GM19240 (cell line): Measurements from ENCODE around the gene HOXA3.

Experiments
- DNase-seq: peaks from one replicate; pipeline ENCODE4 v3.0.0; 2011; ENCODE audit warnings: low spot score; ENCODE audit not compliant: insufficient read length

HOXA3 gene

GRCh38 chr7:27156508-27156898 is 4.1 kb upstream of the HOXA3 start, which contains the start of gene HOXA7:
TSS of gene HOXA7 (minus strand) at chr7:27156675. CDS start at chr7:27156545, 130 bp downstream.
- DNase-seq = no peak

DNA sequence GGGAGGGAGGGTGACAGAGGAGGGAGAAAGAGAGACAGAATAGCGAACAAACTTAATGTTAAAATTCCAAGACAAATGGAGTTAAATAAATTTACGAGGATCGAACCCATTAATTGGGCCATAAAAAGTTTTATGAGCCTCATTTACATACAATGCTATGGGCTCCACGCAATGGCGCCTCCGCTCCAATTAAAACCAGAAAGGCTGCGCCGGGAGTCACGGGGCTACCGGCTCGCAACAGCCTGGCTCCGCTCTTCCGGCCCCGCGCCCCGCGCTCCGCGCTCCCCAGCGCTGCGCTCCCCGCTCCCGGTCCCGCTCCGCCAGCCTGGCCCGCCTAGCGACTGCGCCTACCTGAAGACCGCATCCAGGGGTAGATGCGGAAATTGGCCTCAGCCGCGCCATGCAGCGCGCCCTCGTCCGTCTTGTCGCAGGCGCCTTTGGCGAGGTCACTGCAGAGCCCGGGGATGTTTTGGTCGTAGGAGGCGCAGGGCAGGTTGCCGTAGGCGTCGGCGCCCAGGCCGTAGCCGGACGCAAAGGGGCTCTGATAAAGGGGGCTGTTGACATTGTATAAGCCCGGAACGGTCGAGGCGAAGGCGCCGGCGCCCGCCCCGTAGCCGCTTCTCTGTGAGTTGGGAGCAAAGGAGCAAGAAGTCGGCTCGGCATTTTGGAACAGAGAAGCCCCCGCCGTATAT is 3.6 kb upstream of the HOXA3 start:
- no peak for DNase-seq

GRCh38 chr7:27154901-27155815 is 2.8 kb upstream of the HOXA3 start:
- no peak for DNase-seq

GRCh38 chr7:27154369-27154768 is 2.0 kb upstream of the HOXA3 start:
- no peak for DNase-seq

DNA sequence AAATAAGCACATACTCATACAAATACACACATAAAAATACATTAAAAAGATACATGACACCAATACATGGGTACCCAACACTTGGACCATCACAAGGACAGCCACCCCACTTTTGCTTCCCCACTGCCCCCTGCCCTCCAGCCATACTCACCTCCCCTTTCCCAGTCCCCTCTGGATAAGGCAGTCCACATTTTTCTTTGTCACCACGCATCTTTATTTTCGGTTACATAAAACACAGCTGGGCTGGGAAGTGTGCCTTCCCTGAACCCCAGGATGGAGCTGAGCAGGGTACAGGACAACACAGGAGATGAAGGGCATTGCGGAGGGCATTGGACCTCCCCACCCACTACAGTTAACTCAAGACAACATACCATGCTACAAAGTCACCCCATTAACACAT is 1.1 kb upstream of the HOXA3 start:
- no peak for DNase-seq

DNA sequence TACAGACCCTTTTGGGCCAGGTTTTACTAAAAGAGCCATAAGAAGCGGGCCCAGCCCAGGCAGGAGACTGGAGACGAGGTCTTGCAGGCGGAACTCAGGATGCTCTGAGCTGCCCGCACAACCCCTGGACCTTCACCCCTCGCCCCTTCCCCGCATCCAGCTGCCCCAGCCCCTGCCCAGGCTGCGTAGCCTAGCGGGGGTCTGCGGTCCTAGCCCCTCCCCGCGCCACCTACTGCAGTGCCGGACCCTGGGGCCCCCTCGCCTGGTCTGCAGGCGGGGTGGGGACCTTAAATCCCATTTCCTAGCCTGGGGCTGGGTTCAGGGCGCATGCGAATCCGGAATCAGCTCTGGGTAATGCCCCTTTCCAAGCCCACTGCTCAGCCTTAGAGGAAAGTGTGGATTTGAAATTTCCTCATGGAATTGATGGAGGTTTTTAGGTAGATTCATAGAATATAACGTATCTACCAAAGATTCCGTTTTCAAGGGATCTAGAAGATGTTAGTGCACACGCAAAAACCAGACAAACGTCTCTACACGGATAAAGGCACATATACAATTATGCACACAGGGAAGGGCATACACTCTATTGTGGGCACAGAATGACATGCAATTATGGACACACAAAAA is 546 bp upstream of the HOXA3 start:
- DNase-seq = no peak

GRCh38 chr7:27151341-27151930 is 947 bp downstream of the HOXA3 start:
- no peak for DNase-seq

GRCh38 chr7:27150568-27151340 is 1.6 kb downstream of the HOXA3 start:
- DNase-seq = peak; percentile 80

DNA sequence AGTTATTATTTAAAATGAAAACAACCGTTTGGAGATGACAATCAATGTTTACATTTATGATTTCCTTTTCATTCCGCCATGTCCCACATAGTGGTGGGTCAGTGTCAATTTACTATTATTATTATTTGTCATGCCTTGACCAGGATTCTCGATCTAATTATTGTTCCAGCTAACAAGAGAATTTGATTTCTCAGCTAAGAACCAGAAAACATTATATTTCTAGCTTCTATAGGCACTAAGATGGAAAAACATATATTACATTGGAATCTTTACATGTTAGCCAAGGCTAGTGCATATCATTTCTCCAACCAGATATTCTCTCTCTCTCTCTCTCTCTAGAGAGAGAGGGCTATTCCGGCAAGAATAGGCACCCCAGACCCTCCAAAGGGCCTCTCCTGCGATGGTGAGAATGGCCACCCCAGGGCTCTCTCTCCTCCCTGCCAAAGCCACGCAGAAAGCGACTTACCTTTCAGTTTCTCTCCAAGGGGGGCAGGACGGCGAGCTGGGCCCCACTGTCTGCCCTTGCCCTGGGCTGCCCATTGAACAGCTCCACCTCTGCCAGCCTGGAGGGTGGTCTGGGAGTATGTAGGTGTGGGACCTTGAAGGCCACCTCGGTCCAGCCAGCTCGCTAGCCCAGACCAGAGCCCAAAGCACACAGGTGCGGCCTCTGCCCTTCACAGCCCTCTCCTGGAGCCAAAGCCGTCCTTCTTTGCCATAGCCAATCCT is 2.4 kb downstream of the HOXA3 start:
- DNase-seq = no peak

- no peak for DNase-seq
These were observed 3.4 kb downstream of the HOXA3 start for GRCh38 chr7:27148756-27149641.

- no peak for DNase-seq
These were observed 4.2 kb downstream of the HOXA3 start for GRCh38 chr7:27148031-27148755.

DNA sequence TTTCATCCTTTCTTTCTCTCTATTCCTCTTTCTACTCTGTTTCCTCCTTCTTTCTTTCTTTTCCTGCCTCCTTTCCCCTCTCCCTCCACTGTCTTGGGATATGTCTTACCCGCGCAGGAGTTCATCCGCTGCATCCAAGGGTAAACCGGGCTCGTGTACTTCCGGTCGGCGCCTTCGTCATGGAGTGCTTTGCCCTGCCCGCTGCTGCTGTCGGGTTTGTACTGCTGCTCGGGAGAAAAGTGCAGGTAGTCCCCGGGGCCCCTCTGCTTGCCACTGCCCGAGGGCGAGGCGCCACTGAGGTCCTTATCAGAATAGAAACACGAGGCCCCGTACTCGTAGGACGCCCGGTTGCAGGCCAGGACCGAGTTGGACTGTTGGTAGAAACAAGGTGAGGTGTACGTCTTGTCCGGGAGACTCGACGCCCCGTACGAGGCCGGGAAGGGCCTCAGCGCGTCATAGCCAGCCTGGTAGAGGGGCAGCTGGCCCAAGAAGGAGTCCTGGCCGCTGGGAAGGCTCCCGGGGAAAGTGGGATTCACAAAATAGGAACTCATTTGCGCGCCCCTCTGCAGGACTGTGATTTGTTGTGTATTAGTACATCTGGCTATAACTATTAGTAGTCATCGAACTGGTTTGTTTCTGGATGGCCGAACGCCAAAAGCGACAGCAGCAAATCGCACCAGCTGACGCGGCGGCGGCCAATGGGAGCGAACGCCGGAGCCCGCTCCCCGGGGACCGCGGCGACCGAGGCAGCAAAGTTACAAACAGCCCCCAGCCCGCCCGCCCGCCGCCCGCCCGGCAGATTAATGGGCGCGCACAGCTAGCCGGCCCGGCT is 5.0 kb downstream of the HOXA3 start, which contains the start of gene HOXA6:
Gene HOXA6 (minus strand): TSS at position 576 of the 832 bp plus-strand sequence. CDS start 25 bp downstream, at position 551.
- no peak for DNase-seq

DNA sequence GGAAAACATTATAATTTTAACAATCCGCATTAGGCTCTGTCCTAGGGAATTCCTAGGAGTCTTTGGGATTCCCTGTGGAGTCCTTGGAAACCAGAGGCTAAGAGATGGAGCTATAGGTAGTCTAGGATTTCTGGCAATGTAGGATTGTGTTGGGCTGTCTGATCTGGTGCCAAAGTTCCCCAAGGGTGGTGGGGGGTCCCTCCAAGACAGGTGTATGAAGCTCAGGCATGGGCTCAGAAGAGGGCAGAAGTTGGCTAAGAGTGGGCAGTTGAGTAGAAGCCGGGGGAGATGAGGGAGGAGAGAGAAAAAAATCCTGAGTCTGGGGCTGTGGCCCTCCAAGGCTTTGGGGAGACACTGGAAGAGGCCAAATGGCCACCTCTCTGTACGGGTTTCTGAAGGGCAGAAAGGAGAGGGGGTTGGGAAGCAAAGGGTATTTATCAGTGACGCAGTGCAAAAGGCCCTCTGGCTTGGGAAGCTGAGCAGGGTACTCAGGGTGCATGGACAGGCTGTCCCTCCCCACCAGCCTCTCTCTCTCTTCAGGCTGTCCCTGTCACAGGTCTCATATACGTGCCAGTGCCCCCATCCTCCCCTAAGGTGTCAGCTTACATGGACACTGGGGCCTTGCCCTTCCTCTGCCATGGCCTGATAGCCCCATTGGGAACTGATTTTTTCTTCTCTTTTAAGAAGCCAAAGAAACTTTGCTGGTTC is 5.7 kb downstream of the HOXA3 start:
- DNase-seq = no peak

DNA sequence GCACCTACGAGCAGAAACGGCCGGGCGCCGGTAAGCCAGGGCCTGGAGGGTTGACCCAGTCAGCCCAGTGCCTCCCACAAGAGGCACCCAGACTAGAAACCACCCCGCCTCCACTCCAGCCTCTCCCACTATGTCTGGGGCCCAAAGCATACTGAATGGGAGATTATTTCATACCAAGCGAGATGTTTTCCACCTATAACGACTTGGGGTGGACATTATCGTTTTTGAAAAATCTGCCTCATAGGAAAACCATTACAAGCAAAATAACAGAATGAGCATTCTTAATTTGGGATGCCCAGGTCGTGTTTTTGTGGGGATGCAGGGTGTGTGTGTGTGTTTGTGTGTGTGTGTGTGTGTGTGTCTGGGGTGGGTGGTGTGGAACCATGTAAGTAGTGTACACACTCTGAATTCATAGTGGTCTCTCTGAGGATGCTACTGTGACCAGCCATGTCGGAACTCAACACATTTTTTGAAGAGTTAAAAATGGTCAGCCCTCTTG is 6.4 kb downstream of the HOXA3 start:
- DNase-seq = no peak

GRCh38 chr7:27145165-27145913 is 7.0 kb downstream of the HOXA3 start:
- DNase-seq = no peak

DNA sequence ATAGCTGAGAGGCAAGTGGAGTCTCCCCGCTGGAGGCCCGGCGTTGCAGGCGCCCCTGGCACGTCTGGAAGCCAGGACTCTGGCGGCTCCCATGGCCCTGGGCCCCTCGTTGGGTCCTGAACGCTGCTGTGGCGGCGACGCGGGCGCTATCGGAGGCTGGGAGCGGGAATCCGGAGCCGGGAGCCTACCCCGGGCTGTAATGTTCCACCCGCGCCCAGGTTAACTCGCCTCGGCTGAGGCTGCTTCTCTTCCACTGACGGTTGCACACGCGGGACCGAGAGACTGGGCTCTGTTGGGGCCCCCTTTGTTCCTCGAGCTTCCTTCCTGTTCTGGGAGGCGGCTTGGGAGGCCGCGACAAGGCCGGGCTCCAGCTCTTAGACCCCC is 7.6 kb downstream of the HOXA3 start:
- DNase-seq = no peak
